SK-N-SH treated with all-trans-retinoic acid at 6 μM for 48 hours (cell line): ENCODE results near the gene PDE4B.

ENCODE experiments used
- ATAC-seq: fragments of 200-7000 bp; cut with Tn5 transposase; 3 replicates; pipeline ENCODE4 v1.9.1; 2020; ENCODE audit warnings: mild to moderate bottlenecking, moderate library complexity
- ARNTL ChIP-seq: fragments of 450-650 bp; formaldehyde crosslinking; IDR thresholded peaks from 2 replicates; pipeline ENCODE4 v1.5.0; 2020; ENCODE audit warnings: low read depth, mild to moderate bottlenecking, moderate library complexity, borderline replicate concordance
- BACH2 ChIP-seq: fragments of 250-450 bp; sonication (Bioruptor Pico); IDR thresholded peaks from 2 replicates; pipeline ENCODE4 v1.9.0; 2021; ENCODE audit warnings: mild to moderate bottlenecking, borderline replicate concordance
- CREB5 ChIP-seq: fragments of 250-450 bp; sonication (Bioruptor Pico); IDR thresholded peaks from 2 replicates; pipeline ENCODE4 v1.5.1; 2020; ENCODE audit warnings: low read depth, mild to moderate bottlenecking, moderate library complexity
- GLIS3 ChIP-seq: fragments of 250-450 bp; sonication (Bioruptor Pico); IDR thresholded peaks from 2 replicates; pipeline ENCODE4 v1.5.0; 2020; ENCODE audit warnings: mild to moderate bottlenecking, moderate library complexity
- ISL1 ChIP-seq: fragments of 250-450 bp; sonication (Bioruptor Pico); IDR thresholded peaks from 2 replicates; pipeline ENCODE4 v2.1.2; 2022; ENCODE audit warnings: mild to moderate bottlenecking, moderate library complexity
- OSR1 ChIP-seq: fragments of 250-450 bp; sonication (Bioruptor Pico); IDR thresholded peaks from 2 replicates; pipeline ENCODE4 v1.8.0; 2022; ENCODE audit warnings: moderate library complexity, mild to moderate bottlenecking, inconsistent platforms
- PATZ1 ChIP-seq: fragments of 250-450 bp; sonication (Bioruptor Pico); IDR thresholded peaks from 2 replicates; pipeline ENCODE4 v1.8.0; 2020; ENCODE audit warnings: mild to moderate bottlenecking, moderate library complexity, borderline replicate concordance
- POU6F1 ChIP-seq: fragments of 250-450 bp; sonication (Bioruptor Pico); IDR thresholded peaks from 2 replicates; pipeline ENCODE4 v1.8.0; 2021; ENCODE audit warnings: low read depth, mild to moderate bottlenecking, moderate library complexity, borderline replicate concordance
- PPARA ChIP-seq: fragments of 250-450 bp; sonication (Bioruptor Pico); IDR thresholded peaks from 2 replicates; pipeline ENCODE4 v1.5.0; 2020; ENCODE audit warnings: mild to moderate bottlenecking, borderline replicate concordance
- RARB ChIP-seq: fragments of 250-450 bp; sonication (Bioruptor Pico); IDR thresholded peaks from 2 replicates; pipeline ENCODE4 v1.8.0; 2021; ENCODE audit warnings: mild to moderate bottlenecking, moderate library complexity
- TCF4 ChIP-seq: fragments of 250-450 bp; sonication (Bioruptor Pico); IDR thresholded peaks from 2 replicates; pipeline ENCODE4 v1.8.0; 2021; ENCODE audit warnings: mild to moderate bottlenecking, moderate library complexity, borderline replicate concordance
- TOX ChIP-seq: fragments of 250-450 bp; sonication (Bioruptor Pico); IDR thresholded peaks from 2 replicates; pipeline ENCODE4 v1.8.0; 2021; ENCODE audit warnings: mild to moderate bottlenecking, moderate library complexity, borderline replicate concordance
- TSHZ2 ChIP-seq: fragments of 250-450 bp; sonication (Bioruptor Pico); IDR thresholded peaks from 2 replicates; pipeline ENCODE4 v1.5.0; 2020; ENCODE audit warnings: mild to moderate bottlenecking, moderate library complexity
- ZFP3 ChIP-seq: fragments of 250-450 bp; sonication (Bioruptor Pico); IDR thresholded peaks from 2 replicates; pipeline ENCODE4 v1.5.0; 2020; ENCODE audit warnings: mild to moderate bottlenecking, moderate library complexity
- ZFP30 ChIP-seq: fragments of 450-650 bp; formaldehyde crosslinking; IDR thresholded peaks from 2 replicates; pipeline ENCODE4 v1.5.0; 2022; ENCODE audit warnings: mild to moderate bottlenecking, moderate library complexity
- ZNF565 ChIP-seq: fragments of 450-650 bp; formaldehyde crosslinking; conservative IDR thresholded peaks from 2 replicates; pipeline ENCODE4 v1.5.0; 2020; ENCODE audit warnings: low read depth, mild to moderate bottlenecking, moderate library complexity
- ZNF70 ChIP-seq: fragments of 450-650 bp; formaldehyde crosslinking; IDR thresholded peaks from 2 replicates; pipeline ENCODE4 v1.5.0; 2020; ENCODE audit warnings: mild to moderate bottlenecking, moderate library complexity
- ZNF8 ChIP-seq: fragments of 450-650 bp; formaldehyde crosslinking; IDR thresholded peaks from 2 replicates; pipeline ENCODE4 v1.5.0; 2020; ENCODE audit warnings: mild to moderate bottlenecking, moderate library complexity

Gene PDE4B

GRCh38 chr1:65948609-65949229, 156.0 kb downstream of the PDE4B start (continued):
- TF ChIP-seq TSHZ2 (CRISPR knock-in tag): no peak
- no peak for TF ChIP-seq TCF4 (CRISPR knock-in tag)
- no peak for TF ChIP-seq ZNF70

GRCh38 chr1:65949230-65949626, 156.5 kb downstream of the PDE4B start:
- TF ChIP-seq TCF4 (CRISPR knock-in tag): no peak
- TF ChIP-seq TOX: no peak
- TF ChIP-seq RARB (CRISPR knock-in tag): no peak
- TF ChIP-seq ZNF70: no peak
- no peak for TF ChIP-seq PATZ1 (CRISPR knock-in tag)
- no peak for TF ChIP-seq BACH2 (CRISPR knock-in tag)
- no peak for TF ChIP-seq POU6F1 (CRISPR knock-in tag)
- no peak for TF ChIP-seq ZNF565 (CRISPR knock-in tag)
- no peak for TF ChIP-seq ZFP3
- no peak for TF ChIP-seq CREB5 (CRISPR knock-in tag)
- TF ChIP-seq ISL1: no peak
- TF ChIP-seq ARNTL (CRISPR knock-in tag): no peak
- no peak for TF ChIP-seq OSR1 (CRISPR knock-in tag)
- TF ChIP-seq, all 23 proteins: peak for 0
- no peak for ATAC-seq

- TF ChIP-seq ZFP3 (no peak), GLIS3 (CRISPR knock-in tag) (no peak), CREB5 (CRISPR knock-in tag) (no peak), ZFP30 (no peak), ARNTL (CRISPR knock-in tag) (no peak), PPARA (CRISPR knock-in tag) (no peak), TSHZ2 (CRISPR knock-in tag) (no peak), ZNF8 (CRISPR knock-in tag) (no peak)
- no peak for ATAC-seq
Observed at GRCh38 chr1:65949933-65950332, 157.2 kb downstream of the PDE4B start.
